ENCODE results near the gene TMEM245. TPM values are rescaled to one million over a fixed set of nuclear protein-coding genes. Genes with fewer than 3 reads are reported as not detected.

The TMEM245 gene
- total and polyA plus RNA-seq, 2 of the 13 experiments (the other 11 are each of a cell fraction or from before 2014, with no cell fraction given) = 53.5 to 55.4 TPM

- TF ChIP-seq FIP1L1 (IDR thresholded peaks at IDR 0.05; ENCODE audit: borderline replicate concordance, insufficient read depth, low read depth, low read length) = no peak
- TF ChIP-seq, protein P1, sequence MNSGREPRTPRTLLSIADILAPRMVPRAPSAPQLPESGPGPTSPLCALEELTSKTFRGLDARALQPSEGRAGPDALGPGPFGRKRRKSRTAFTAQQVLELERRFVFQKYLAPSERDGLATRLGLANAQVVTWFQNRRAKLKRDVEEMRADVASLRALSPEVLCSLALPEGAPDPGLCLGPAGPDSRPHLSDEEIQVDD (CRISPR knock-in tag; IDR thresholded peaks at IDR 0.05; ENCODE audit: borderline replicate concordance) = no peak
- TF ChIP-seq ZNF572 (CRISPR knock-in tag; IDR thresholded peaks at IDR 0.05) = no peak
- no peak for TF ChIP-seq JUNB (CRISPR knock-in tag; IDR thresholded peaks at IDR 0.05; ENCODE audit: borderline replicate concordance)
- TF ChIP-seq, protein P2, sequence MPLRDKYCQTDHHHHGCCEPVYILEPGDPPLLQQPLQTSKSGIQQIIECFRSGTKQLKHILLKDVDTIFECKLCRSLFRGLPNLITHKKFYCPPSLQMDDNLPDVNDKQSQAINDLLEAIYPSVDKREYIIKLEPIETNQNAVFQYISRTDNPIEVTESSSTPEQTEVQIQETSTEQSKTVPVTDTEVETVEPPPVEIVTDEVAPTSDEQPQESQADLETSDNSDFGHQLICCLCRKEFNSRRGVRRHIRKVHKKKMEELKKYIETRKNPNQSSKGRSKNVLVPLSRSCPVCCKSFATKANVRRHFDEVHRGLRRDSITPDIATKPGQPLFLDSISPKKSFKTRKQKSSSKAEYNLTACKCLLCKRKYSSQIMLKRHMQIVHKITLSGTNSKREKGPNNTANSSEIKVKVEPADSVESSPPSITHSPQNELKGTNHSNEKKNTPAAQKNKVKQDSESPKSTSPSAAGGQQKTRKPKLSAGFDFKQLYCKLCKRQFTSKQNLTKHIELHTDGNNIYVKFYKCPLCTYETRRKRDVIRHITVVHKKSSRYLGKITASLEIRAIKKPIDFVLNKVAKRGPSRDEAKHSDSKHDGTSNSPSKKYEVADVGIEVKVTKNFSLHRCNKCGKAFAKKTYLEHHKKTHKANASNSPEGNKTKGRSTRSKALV (CRISPR knock-in tag; IDR thresholded peaks at IDR 0.05) = no peak
- TF ChIP-seq ZNF530 (CRISPR knock-in tag; IDR thresholded peaks at IDR 0.05; ENCODE audit: low read depth) = no peak
- TF ChIP-seq PHB2 (IDR thresholded peaks at IDR 0.05; ENCODE audit: partially characterized antibody) = no peak
- no peak for TF ChIP-seq ZBED4 (CRISPR knock-in tag; IDR thresholded peaks at IDR 0.05; ENCODE audit: borderline replicate concordance)
- no peak for TF ChIP-seq NBN (conservative IDR thresholded peaks at IDR 0.05)
- no peak for TF ChIP-seq ZBTB7A (CRISPR knock-in tag; IDR thresholded peaks at IDR 0.05)
- TF ChIP-seq ZNF724P (CRISPR knock-in tag; IDR thresholded peaks at IDR 0.05; ENCODE audit: borderline replicate concordance) = no peak
- TF ChIP-seq HCFC1 (IDR thresholded peaks at IDR 0.05; ENCODE audit: low read depth, low read length) = peak; percentile 93
- no peak for TF ChIP-seq KAT7 (CRISPR knock-in tag; IDR thresholded peaks at IDR 0.05; ENCODE audit: borderline replicate concordance)
- no peak for TF ChIP-seq HMGA1 (CRISPR knock-in tag; conservative IDR thresholded peaks at IDR 0.05)
- TF ChIP-seq ATF7-NPFF (CRISPR knock-in tag; IDR thresholded peaks at IDR 0.05; ENCODE audit: low read depth) = peak; percentile 65; the same call in 1 of the 2 replicates
- TF ChIP-seq EED (CRISPR knock-in tag; IDR thresholded peaks at IDR 0.05) = no peak
- TF ChIP-seq SRSF9 (IDR thresholded peaks at IDR 0.05; ENCODE audit: borderline replicate concordance, insufficient read depth, low read depth, low read length, poor library complexity, severe bottlenecking) = no peak
- peak; percentile 27; the same call in 1 of the 2 replicates for TF ChIP-seq FOSL2 (CRISPR knock-in tag; IDR thresholded peaks at IDR 0.05)
- TF ChIP-seq ZNF674 (CRISPR knock-in tag; IDR thresholded peaks at IDR 0.05; ENCODE audit: low read depth) = no peak
- peak; percentile 85 for TF ChIP-seq ELF3 (CRISPR knock-in tag; IDR thresholded peaks at IDR 0.05)
- no peak for TF ChIP-seq PCBP1 (IDR thresholded peaks at IDR 0.05; ENCODE audit: borderline replicate concordance, low read depth, low read length)
- no peak for TF ChIP-seq NR3C1 (CRISPR knock-in tag; IDR thresholded peaks at IDR 0.05)
- no peak for TF ChIP-seq ZNF160 (CRISPR knock-in tag; IDR thresholded peaks at IDR 0.05)
- no peak for TF ChIP-seq CHD4 (IDR thresholded peaks at IDR 0.05; ENCODE audit: borderline replicate concordance, low read length)
- TF ChIP-seq ZNF251 (CRISPR knock-in tag; IDR thresholded peaks at IDR 0.05) = no peak
- TF ChIP-seq GATAD2A (CRISPR knock-in tag; IDR thresholded peaks at IDR 0.05) = 0 out of 2 replicates have a peak, but pooled peaks have one; percentile 30
Measured at GRCh38 chr9:109119439-109120203, at the start of gene TMEM245 (continued).

All from HepG2 (cell line).